ENCODE measurements around the gene GLRA3. TPM values are rescaled to one million over a fixed set of nuclear protein-coding genes. Genes with fewer than 3 reads are reported as not detected.
"Not testable (repeated sequence)": the region's sequence is repeated elsewhere in the genome, so short reads cannot be mapped to it uniquely, and the experiment has no call there.

The GLRA3 gene
- total RNA-seq = not detected
- long read RNA-seq = 0 reads

DNA sequence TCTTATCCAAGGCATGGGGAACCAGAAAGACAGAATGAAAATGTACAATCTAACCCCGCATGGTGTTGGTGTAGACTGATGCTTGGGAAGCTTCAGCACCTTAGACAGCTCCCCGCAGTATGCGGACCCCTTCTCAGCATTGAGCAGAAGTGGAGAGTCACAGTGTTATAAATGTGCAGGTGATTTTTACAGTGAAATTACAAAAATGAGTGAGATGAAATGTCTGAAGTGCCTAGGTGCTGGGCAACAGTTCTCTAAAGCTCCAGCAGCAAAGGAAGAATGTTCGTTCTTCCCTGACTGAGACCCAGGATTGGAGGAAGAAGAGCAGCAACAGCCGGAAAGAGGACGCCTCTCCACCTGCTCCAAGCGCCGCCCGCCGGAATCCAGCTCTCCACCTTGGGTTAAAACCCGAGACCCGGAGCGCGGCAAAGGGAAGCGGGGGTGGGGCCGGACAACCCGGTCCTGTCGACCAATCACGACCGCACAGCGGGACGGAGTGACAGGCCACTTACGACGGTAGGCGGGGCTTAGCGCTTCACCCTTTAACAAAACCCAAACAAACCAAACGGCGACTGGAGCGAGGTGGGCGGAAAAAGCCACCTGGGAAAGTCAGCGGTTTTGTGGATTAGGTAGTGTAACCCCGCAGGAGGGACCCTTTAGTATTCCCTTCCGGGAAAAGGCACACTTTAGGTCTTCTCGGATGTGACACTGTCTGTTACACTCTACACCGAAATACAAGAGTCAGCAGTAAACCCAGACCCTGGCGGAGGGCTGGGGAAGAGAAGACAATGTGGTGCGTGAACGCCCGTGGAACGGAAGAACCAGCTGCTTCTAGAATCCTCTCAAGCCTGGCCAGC, at the start of gene GLRA3:
Gene GLRA3, minus strand, starts transcription at position 403 of the 857 bp plus-strand sequence. CDS start 436 bp downstream, outside the sequence.
- peak in 1 of 2 donors; percentile 19 for DNase-seq
- ATAC-seq = no peak
- intact Hi-C loops (cut with DNase I, micrococcal nuclease) = no loop called here

DNA sequence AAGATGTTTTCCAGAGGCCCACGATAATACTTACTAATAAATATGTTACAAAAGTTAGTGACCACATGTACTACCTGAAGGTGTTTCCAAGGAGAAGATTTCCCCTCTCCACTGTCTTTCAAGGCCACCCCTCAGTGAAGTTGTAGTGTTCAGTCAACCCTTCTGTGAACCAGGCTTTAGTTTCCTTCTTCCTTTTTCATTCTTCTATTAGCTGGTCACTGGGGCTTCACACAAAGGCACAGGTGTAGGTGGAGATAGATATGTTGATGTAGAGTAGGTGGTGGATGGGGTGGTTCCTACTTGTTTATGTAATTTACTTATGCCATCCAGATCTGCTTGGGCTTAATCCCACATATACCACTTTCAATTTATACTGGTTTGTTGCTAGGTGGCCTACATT, 45.9 kb upstream of the GLRA3 start:
- intact Hi-C loops (cut with DNase I, micrococcal nuclease) = no loop called here
- no peak for ATAC-seq
- DNase-seq = no peak

DNA sequence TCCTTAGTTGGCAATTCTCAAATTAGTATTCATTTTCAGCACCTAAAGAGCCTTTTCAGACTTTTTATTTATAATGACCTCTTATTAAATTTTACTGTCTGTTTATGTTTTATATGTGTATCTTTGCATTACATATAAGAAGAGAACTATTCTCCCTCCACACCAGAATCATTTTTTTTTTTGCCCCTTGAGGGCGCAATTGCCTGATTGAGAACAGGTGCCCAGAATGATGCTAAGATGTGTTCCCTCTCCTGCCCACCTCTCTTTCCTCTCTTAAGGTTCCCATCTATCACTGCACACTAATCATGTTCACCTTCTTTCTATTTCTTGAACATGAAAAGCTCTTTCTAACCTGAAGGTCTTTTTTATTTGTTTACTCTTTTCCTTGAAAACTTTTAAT, 44.9 kb upstream of the GLRA3 start:
- ATAC-seq = no peak
- intact Hi-C loops (cut with DNase I, micrococcal nuclease) = no loop called here

DNA sequence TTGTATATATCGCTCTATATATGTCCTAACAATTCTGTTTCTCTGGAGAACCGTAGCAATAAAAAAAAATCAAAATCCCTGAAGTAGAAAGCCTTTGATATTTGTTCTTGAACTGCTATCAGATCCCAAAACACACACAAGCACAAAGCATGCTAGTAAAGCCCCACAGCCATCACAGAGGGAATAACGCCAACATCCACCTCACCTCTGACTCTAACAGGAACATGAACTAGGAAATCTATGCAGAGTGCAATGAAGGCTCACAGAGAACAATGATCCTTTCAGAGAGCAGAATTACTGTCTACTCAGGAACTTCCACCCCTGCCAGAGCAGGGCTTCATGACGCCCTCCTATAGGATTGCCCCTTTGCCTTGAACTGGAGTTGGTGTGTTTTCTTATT, 44.1 kb upstream of the GLRA3 start:
- intact Hi-C loops (cut with DNase I, micrococcal nuclease); ATAC-seq; DNase-seq: not testable (repeated sequence)

More for the DNA sequence above, 44.9 kb upstream of the GLRA3 start:
- DNase-seq = no peak

DNA sequence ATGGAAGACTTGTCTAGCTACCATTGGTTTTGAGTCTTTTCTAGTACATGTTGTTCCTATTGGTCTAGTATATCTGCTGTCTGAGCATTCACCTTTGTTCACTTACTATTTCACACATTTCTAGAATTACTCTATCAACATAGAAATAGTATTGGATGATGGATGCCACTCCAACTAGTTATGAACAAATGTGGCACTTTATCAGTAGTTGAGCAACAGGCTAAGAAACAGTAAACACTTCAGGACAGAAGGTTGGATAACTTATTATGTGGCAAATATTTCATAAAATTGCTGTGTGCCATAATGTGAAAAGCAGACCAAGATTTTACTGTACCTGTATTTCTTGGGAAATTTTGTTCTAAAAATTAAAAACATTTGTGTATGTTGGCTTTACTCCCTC, 42.4 kb upstream of the GLRA3 start:
- intact Hi-C loops (cut with DNase I, micrococcal nuclease) = no loop called here
- ATAC-seq (no peak), DNase-seq (no peak)

DNA sequence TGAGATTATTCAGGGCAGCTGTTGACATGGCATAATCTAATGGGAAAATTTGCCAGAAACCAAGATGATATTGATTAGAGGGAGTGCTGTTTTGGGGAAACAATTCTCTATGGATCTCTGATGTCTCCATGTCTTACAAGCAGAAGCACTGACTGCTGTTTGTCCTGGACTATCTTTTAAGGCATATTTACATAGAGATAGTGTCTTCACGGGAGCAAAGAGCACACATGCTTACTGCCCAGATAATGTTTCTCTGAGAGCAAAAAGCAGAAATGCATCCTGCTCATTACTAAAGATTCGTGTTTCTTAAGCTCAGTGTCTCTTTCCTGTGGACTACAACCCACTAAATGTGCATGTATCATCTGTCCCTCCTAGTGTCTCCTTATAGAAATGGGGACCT, 41.3 kb upstream of the GLRA3 start:
- DNase-seq = no peak

DNA sequence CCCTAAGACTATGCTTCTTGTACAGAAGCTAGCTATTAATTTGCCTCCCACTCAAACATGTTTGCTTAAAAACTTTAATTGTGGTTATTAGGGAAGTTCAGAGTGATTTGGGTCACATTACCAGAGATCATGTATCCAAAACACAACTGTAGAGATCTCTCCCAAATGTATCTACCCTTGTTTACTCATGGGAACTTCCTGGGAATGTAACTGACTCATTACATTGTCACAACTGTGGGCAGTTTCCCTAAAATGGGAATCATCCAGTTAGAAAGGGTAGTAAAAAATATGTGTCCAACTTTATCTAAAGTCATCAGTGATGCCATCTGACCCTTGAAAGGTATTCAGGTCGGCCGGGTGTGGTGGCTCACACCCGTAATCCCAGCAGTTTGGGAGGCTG, 40.3 kb upstream of the GLRA3 start:
- ATAC-seq (no peak), DNase-seq (no peak)
- intact Hi-C loops (cut with DNase I, micrococcal nuclease) = no loop called here

More for the DNA sequence above, 41.3 kb upstream of the GLRA3 start:
- ATAC-seq = no peak
- intact Hi-C loops (cut with DNase I, micrococcal nuclease) = no loop called here

DNA sequence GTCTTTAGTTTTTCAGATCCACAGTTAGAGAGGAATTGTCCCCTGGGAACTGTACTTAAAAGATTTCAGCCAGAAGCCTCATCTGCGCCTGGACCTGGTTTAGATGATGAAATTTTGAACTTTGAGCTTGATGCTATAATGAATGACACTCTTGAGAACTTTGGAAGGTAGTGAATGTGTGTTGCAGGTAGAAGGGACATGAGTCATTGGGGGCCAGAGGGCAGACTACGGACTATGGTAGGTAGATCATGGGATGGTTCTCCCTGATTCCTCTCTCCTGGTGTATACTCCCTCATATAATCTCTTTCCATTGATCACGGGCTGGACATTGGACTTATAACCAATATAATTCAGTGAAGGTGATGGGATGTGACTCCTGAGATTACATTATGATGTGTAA, 38.9 kb upstream of the GLRA3 start:
- intact Hi-C loops (cut with DNase I, micrococcal nuclease) = no loop called here
- ATAC-seq (no peak), DNase-seq (no peak)

DNA sequence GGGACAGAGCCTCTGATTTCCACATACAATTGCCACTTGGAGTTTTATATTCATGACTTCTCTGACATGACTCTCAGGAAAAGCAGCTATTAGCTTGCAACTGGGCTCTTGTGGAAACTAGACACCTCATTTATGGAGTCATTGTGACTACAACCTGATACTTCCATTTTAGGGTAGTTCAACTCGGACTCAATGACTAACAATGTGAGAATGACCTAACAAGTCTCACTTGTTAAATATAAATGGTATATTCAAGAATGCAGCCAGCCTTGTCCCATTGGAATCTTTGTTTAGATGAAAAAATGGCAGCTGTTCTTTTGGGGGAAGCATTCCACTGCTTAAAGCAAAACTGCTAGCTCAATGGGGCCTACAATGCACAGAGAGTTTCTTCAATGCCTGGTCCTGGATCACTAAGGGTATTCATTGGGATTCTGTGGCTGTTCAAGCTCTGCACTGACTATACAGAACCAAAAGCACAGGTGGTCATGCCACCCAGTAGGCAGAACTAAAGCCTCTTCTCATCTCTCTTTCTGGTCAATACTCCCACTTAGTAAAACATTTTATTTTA, 36.5 kb upstream of the GLRA3 start:
- ATAC-seq (no peak), DNase-seq (no peak)
- intact Hi-C loops (cut with DNase I, micrococcal nuclease) = no loop called here

DNA sequence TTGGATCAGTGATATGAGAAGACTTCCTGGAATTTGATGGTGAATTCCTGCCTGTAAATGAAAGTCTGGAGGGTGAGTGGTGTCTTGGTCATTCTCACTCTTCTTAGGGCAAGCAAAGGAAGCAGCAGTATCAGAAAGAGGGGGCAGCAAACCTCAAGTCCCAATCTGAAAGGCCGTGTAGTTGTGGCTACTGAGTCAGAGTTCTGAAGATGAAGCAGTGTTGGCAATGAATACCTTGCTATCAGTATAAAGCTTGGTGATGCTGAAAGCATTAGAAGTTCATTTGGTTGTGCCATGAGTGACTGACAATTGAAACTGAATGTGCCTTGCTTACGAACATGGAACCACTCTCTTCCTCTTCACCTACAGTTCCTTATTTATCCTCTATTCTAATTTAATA, 35.0 kb upstream of the GLRA3 start:
- DNase-seq (no peak), ATAC-seq (no peak)
- intact Hi-C loops (cut with DNase I, micrococcal nuclease) = no loop called here

DNA sequence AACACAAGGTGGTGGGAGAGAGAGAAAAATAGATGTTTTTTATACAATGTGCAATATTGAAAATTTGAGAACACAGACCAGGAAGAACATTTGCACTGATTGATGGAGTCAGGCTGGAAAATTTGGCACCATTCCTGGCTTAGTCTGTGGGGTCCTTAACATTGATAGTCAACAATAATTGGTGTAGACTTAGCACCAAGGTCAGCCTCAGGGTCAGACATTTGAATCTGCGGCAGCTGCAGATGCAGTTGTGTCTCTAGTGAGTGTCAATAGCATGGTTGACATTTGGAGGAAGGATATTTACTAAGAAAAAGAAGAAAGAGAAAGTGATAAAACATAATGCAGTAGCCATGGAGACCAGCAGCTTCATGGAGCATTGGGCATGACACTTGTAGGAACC, 31.5 kb upstream of the GLRA3 start:
- intact Hi-C loops (cut with DNase I, micrococcal nuclease) = no loop called here
- DNase-seq (no peak), ATAC-seq (no peak)

DNA sequence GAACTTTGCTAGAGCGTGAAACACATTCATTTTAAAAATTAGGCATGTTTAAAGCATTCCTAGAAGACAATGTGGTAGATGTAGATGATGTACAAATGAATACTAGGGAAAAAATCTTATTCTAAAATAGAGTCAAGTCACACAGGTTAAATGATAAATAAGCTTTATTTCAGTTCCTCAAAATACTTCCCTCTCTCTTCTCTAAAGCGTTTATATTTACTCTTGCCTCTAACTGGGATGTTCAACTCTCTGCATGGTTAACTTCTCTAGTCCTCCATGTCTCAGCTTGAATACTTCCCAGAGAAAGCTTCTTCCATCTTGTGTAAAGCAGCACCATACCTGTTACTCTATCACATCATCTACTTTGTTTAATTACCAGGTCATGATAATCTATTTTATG, 30.9 kb upstream of the GLRA3 start:
- DNase-seq = no peak
- ATAC-seq = no peak
- intact Hi-C loops (cut with DNase I, micrococcal nuclease) = no loop called here

DNA sequence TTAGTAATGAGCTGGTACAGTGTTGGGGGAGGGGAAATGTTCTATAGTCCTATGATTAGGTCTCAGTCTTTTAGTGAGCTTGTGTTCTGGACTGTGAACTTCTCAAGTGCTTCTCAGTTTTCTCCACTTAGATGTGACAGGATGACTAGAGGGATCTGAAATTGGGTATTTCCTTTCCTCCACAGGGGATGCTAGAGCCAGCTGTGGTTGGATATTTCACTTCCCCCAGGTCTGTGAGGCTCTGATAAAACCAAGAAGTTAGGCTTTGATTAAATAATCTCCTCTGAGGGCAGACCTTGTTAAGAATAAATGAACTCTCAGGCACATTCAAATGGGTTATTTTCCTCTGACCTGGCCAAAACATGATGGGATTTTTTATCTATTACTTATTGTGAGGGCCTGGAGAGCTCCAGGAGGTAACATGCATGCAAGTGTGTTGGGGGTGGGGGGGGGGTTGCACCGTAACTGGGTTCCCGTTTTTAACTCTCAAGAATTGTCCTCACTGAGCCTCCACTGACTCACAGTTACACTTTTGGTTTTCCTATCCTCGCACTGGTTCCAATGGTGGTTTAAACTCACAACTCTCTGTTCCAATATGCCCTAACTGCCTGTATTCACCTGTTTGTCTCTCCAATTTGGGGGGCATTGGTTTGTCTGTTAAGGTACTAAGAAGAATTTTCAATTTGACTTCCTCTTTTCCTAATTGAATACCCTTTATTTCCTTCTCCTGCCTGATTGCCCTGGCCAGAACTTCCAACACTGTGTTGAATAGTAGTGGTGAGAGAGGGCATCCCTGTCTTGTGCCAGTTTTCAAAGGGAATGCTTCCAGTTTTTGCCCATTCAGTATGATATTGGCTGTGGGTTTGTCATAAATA, 28.1 kb upstream of the GLRA3 start:
- DNase-seq (no peak), ATAC-seq (no peak)
- intact Hi-C loops (cut with DNase I, micrococcal nuclease) = no loop called here

DNA sequence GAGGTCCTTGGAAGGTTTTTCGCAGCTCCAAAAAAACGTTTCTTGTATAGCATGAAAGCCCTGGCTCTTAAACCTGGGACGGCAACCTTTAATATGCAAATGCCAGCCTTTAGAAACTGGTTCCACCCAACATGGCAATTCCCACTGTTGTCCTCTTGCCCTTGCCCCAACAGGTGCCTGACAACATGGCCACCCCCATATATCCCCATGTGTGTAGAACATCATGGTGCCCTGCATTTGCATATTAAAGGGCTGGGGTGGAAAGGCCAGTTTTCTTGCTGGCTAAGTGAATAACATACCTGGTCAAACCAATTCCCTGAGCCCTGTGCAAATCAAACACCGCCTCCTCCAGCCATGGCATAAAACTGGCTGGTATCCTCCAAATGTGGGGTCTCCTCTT, 26.0 kb upstream of the GLRA3 start:
- intact Hi-C loops (cut with DNase I, micrococcal nuclease) = no loop called here
- no peak for DNase-seq

DNA sequence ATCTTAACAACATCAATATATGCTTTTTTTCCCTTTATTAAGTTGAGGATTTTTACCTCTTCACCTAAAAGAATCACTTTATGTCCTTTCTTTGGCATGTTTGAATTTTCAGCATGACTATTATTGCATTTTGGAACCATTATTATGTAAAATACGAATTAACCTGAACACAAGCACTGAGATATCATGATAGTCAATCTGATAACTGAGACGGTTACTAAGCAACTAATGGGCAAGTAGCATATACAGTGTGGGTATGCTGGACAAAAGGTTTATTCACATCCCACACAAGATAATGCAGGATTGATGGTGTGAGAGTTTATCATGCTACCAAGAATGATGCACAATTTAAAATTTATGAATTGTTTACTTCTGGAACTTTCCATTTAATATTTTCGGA, 24.6 kb upstream of the GLRA3 start:
- DNase-seq (no peak), ATAC-seq (no peak)
- intact Hi-C loops (cut with DNase I, micrococcal nuclease) = no loop called here

More for the DNA sequence above, 26.0 kb upstream of the GLRA3 start:
- ATAC-seq = no peak

DNA sequence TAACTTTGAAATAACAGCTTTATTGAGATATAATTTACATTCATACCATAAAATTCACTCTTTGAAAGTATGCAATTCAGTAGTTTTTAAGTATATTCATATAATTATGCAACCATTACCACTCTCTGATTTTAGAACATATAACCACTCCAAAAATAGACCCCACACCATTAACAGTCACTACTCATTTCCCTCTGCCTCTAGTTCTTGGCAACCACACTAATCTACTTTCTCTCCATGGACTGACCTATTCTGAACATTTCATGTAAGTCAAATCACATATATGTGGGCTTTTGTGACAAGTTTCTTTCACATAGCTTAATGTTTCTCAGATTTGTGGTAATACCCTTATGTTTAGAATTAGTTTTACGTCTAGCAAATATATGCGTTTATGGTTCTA, 19.5 kb upstream of the GLRA3 start:
- ATAC-seq (no peak), DNase-seq (no peak)
- intact Hi-C loops (cut with DNase I, micrococcal nuclease) = no loop called here

DNA sequence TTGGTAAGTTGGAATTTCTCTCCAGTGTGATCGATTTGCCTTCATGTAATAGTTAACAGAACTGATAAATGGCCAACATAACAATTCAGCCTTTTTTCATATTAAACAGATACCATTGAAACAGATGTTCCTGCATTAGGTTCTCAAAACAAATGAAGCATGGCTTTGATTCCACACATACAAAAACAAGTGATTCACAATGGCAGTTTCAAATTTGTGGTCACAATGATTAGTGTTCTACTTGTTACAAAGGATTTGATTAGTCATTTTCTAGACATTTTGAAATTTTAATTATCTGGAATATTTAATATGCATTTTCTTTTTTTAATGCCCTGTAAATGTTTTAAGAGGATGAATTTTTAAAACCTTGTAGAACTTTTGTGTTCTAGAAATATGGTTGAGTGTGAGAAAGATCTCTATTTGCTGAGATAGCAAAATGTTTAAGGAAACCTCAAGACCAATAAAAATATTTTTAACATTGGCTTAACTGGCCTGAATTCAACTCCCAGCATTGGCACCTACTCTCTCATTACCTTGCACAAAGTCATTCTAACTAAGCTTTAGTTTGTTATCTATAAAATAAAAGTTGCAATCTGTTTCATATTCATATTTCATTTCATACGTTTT, 18.9 kb upstream of the GLRA3 start:
- DNase-seq (no peak), ATAC-seq (no peak)
- intact Hi-C loops (cut with DNase I, micrococcal nuclease) = no loop called here

DNA sequence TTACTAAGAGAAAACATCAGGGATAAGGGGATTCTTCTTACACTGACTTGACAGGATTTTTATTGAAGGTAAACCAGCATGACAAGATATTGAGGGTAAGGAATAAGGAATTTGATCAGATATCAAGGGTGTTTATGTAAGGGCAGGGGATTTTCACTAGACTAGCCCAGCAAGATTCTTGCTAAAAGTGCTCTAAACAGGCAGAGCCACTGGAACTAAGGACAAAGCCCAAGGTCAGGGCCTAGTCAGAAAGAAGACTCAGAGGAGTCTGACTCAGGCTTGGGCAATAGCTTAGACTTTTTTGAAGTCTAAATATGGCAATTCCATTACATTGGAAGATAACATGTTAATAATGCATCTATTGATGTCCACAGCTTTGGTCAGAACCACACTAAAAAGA, 6.5 kb upstream of the GLRA3 start:
- no peak for DNase-seq
- intact Hi-C loops (cut with DNase I, micrococcal nuclease) = no loop called here
- no peak for ATAC-seq

DNA sequence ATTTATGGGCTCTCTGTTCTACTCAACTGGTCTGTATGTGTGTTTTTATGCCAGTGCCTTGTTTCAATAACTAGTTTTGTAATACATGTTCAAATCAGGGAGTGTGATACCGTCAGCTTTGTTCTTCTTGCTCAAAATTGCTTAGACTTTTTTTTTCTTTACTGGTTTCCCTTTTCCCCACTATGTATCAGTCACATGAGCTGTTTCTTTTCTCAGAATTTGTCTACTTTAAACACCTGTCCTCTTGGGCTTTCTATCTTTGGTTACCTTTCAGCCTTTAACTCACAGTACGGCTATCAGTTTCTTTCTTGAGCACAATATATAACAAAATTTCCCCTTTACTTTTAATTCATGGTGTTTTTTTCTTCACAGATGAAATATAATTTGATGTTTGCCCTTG, 5.4 kb upstream of the GLRA3 start:
- intact Hi-C loops (cut with DNase I, micrococcal nuclease) = no loop called here
- no peak for ATAC-seq

More for the DNA sequence above, 5.4 kb upstream of the GLRA3 start:
- DNase-seq = no peak
